GM12875 (cell line): ENCODE results near the gene XRRA1.
"Not testable (repeated sequence)": the region's sequence is repeated elsewhere in the genome, so short reads cannot be mapped to it uniquely, and the experiment has no call there.

ENCODE experiments used
- H3K4me3 ChIP-seq: one replicate; pipeline ENCODE4 v1.5.1; 2011; ENCODE audit warnings: low read depth, low read length, control low read depth
- TF ChIP-seq, protein P1 (sequence below): IDR thresholded peaks from 2 replicates; pipeline ENCODE4 v1.5.1; 2011; ENCODE audit warnings: low read depth, mild to moderate bottlenecking, control low read depth, inconsistent platforms, low read length, moderate library complexity, borderline replicate concordance; ENCODE audit not compliant: insufficient read depth

XRRA1 gene

DNA sequence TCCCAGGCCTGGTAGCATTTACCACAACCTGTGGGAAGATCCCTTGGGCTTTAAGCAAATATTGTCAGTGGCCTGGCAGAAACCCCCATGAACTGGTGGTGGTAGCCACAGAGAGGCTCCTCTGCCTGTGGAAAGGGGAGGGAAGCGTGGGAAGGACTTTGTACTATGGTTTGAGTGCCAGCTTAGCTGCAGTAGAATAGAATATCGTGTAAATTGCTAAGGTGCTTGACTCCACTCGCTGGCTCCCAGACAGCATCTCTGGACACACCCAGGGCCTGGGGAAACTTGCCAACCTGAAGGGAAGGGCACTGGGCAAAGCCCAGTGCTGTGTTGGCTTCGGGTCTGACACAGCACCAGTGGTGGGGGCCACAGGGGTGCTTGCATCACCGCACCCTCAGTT lies 52.6 kb downstream of the XRRA1 start:
- TF ChIP-seq, protein P1, sequence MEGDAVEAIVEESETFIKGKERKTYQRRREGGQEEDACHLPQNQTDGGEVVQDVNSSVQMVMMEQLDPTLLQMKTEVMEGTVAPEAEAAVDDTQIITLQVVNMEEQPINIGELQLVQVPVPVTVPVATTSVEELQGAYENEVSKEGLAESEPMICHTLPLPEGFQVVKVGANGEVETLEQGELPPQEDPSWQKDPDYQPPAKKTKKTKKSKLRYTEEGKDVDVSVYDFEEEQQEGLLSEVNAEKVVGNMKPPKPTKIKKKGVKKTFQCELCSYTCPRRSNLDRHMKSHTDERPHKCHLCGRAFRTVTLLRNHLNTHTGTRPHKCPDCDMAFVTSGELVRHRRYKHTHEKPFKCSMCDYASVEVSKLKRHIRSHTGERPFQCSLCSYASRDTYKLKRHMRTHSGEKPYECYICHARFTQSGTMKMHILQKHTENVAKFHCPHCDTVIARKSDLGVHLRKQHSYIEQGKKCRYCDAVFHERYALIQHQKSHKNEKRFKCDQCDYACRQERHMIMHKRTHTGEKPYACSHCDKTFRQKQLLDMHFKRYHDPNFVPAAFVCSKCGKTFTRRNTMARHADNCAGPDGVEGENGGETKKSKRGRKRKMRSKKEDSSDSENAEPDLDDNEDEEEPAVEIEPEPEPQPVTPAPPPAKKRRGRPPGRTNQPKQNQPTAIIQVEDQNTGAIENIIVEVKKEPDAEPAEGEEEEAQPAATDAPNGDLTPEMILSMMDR, result no peak
- no peak overlapping the region for H3K4me3 ChIP-seq

DNA sequence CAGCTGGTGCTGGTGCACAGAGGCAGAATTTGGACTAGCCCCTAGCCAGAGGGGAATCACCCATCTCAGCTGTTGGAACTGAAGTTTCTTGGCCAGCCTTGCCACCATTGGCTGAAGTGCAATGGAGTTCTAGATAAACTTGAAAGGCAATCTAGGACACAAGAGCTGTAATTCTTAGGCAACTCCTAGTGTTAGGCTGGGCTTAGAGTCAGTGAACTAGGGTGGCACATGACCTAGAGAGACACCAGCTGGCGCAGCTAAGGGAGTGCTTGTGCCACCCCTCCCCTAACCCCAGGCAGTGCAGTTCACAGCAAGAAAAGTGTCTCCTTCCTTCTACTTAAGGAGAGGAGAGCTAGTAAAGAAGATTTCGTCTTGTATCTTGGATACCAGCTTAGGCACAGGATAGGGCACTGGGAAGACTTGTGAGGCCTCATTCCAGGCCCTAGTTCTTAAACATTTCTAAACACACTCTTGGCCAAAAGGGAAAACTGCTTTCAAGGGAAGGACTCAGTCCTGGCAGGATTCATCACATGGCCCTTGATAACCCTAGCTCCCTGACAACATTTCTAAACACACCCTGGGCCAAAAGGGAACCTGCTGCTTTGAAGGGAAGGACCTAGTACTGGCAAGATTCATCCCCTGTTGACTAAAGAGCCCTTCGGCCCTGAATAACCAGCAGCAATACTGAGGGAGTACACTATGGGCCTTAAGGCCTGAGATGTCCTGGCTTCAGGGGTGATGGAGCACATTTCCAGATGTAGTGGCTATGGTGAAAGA lies 53.4 kb downstream of the XRRA1 start:
- TF ChIP-seq, protein P1, result no peak
- H3K4me3 ChIP-seq, result no peak overlapping the region

DNA sequence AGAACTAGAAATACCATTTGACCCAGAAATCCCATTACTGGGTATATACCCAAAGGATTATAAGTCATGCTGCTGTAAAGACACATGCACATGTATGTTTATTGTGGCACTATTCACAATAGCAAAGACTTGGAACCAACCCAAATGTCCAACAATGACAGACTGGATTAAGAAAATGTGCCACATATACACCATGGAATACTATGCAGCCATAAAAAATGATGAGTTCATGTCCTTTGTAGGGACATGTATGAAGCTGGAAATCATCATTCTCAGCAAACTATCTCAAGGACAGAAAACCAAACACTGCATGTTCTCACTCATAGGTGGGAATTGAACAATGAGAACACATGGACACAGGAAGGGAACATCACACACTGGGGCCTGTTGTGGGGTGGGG lies 55.9 kb downstream of the XRRA1 start:
- H3K4me3 ChIP-seq, result not testable (repeated sequence)

DNA sequence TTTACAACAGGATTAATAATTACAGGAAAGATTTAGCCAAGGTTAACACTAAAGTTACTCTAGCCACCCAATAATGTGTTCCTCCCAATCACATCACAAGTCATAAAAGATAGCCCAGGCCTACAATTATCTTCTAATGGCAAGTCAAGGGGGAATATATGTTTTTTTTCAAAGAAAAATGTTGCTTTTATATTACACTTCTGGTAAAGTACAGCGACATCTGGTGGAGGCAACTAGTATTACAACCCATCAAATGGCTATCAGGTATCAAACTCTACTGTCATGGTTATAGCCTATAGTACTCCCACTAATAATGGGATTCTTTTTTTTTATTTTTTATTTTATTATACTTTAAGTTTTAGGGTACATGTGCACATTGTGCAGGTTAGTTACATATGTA lies 71.8 kb downstream of the XRRA1 start:
- TF ChIP-seq, protein P1, result peak; percentile 42; the same call in 1 of the 2 replicates
- no peak overlapping the region for H3K4me3 ChIP-seq

DNA sequence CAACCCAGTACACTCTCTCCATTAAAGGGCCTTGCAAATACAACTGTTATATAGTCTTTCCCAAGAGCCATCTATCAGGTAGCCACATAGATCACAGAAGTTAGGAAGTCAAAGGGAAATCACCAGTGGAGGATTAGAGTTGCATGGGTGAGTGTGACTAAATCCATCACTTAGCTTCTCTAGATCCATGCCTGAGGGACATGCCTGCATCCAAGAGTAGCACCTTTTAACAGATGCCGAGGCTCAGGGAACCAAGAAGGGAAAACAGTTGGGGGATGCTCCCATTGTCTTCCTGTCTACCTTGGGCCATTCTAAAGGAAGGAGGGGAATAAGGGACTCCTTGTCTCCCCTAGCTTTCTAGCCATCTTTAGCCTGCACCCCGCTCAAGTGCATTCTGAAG lies 77.9 kb downstream of the XRRA1 start:
- no peak overlapping the region for H3K4me3 ChIP-seq
- TF ChIP-seq, protein P1, result no peak

DNA sequence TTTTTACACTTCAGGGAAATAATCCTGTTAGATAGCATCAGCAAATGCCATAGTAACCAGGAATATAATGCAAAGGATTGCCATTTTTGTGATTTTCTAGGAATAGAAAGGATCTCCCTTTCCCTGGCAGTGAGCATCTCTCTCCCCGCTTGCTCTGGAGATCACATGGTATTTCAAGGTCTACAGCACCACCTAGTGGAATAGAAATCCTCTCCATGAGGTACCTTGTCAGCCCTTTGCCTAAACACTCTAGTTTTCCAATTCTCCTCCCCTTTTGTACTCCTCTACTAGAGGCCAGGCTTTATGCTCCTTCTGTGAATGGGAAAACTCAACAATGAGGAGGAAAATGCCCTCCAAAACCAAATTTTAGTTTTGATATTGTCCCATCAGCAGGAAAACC lies 78.4 kb downstream of the XRRA1 start:
- no peak overlapping the region for H3K4me3 ChIP-seq
- TF ChIP-seq, protein P1, result peak; percentile 41; the same call in 1 of the 2 replicates

DNA sequence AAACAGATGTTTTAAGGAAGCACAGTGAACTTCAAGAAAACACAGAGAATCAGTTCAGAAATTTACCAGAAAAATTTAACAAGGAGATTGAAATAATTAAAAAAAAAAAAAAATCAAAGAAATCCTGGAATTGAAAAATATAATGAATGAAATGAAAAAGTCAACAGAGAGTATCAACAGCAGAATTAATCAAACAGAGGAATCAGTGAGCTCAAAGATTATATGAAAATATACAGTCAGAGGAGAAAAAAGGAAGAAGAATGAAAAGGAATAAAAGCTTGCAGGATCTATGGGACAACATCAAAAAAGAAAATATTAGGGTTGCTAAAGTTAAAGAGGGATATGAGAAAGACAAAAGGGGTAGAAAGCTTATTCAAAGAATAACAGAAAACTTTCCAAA lies 82.3 kb downstream of the XRRA1 start:
- H3K4me3 ChIP-seq, result no peak overlapping the region
- TF ChIP-seq, protein P1, result no peak

DNA sequence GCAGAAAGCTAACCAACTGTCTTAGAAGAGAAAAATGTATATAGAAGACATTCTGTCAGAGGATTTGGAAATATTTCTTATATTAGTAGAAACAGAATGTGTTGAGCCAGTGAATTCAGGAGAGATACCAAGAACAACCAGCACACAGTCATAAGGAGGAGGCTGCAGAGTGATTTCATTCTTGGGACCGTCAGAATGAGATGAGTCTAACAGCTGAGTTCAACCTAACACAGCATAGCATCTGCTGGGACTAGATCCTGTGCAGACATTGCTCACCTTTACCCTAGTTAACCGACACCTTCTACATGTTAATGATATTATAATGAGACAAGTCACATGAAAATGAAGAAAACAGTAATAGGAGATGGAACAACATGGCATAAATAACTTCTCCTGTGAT lies 85.5 kb downstream of the XRRA1 start:
- no peak overlapping the region for H3K4me3 ChIP-seq
- TF ChIP-seq, protein P1, result no peak
